Panc1 (cell line): ENCODE data around the gene RAB33A.

Experiments used
- POLR2AphosphoS5 ChIP-seq: IDR thresholded peaks from 2 replicates; pipeline ENCODE4 v1.6.1; 2012; ENCODE audit warnings: mild to moderate bottlenecking, low read depth, low read length, moderate library complexity
- SIN3A ChIP-seq: IDR thresholded peaks from 2 replicates; pipeline ENCODE4 v1.6.1; 2012; ENCODE audit warnings: low read depth, mild to moderate bottlenecking, low read length, moderate library complexity, borderline replicate concordance; ENCODE audit not compliant: insufficient read depth
- TCF7L2 ChIP-seq: IDR thresholded peaks from 2 replicates; pipeline ENCODE4 v1.6.1; 2011; ENCODE audit warnings: mild to moderate bottlenecking, low read depth, low read length, inconsistent platforms
- TF ChIP-seq, protein P1 (sequence below): fragments of 450-650 bp; IDR thresholded peaks from 2 replicates; pipeline ENCODE4 v1.5.1; 2017; ENCODE audit warnings: mild to moderate bottlenecking
- TF ChIP-seq, protein P2 (sequence below), 2 experiments: IDR thresholded peaks; 2 replicates each; pipeline ENCODE4 v1.6.1; 2011 to 2012; ENCODE audit warnings: low read depth in 2 of 2, control low read depth in 1 of 2, low read length in 1 of 2, mild to moderate bottlenecking in 1 of 2, moderate library complexity in 1 of 2; ENCODE audit not compliant: insufficient read depth in 1 of 2

GRCh38 chrX:130166503-130166777 lies 5.3 kb upstream of the RAB33A start:
- TF ChIP-seq, protein P1, sequence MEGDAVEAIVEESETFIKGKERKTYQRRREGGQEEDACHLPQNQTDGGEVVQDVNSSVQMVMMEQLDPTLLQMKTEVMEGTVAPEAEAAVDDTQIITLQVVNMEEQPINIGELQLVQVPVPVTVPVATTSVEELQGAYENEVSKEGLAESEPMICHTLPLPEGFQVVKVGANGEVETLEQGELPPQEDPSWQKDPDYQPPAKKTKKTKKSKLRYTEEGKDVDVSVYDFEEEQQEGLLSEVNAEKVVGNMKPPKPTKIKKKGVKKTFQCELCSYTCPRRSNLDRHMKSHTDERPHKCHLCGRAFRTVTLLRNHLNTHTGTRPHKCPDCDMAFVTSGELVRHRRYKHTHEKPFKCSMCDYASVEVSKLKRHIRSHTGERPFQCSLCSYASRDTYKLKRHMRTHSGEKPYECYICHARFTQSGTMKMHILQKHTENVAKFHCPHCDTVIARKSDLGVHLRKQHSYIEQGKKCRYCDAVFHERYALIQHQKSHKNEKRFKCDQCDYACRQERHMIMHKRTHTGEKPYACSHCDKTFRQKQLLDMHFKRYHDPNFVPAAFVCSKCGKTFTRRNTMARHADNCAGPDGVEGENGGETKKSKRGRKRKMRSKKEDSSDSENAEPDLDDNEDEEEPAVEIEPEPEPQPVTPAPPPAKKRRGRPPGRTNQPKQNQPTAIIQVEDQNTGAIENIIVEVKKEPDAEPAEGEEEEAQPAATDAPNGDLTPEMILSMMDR: no peak
- TF ChIP-seq POLR2AphosphoS5: no peak
- TF ChIP-seq, protein P2, sequence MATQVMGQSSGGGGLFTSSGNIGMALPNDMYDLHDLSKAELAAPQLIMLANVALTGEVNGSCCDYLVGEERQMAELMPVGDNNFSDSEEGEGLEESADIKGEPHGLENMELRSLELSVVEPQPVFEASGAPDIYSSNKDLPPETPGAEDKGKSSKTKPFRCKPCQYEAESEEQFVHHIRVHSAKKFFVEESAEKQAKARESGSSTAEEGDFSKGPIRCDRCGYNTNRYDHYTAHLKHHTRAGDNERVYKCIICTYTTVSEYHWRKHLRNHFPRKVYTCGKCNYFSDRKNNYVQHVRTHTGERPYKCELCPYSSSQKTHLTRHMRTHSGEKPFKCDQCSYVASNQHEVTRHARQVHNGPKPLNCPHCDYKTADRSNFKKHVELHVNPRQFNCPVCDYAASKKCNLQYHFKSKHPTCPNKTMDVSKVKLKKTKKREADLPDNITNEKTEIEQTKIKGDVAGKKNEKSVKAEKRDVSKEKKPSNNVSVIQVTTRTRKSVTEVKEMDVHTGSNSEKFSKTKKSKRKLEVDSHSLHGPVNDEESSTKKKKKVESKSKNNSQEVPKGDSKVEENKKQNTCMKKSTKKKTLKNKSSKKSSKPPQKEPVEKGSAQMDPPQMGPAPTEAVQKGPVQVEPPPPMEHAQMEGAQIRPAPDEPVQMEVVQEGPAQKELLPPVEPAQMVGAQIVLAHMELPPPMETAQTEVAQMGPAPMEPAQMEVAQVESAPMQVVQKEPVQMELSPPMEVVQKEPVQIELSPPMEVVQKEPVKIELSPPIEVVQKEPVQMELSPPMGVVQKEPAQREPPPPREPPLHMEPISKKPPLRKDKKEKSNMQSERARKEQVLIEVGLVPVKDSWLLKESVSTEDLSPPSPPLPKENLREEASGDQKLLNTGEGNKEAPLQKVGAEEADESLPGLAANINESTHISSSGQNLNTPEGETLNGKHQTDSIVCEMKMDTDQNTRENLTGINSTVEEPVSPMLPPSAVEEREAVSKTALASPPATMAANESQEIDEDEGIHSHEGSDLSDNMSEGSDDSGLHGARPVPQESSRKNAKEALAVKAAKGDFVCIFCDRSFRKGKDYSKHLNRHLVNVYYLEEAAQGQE (IDR thresholded peaks at IDR 0.05; ENCODE audit: insufficient read depth in 1 of 2, low read depth in 2 of 2, low read length in 1 of 2): no peak
- TF ChIP-seq TCF7L2: no peak
- TF ChIP-seq SIN3A: no peak
